Stimulated activated CD4-positive, alpha-beta T cell treated with anti-CD3 and anti-CD28 coated beads, Interleukin-1b, Interleukin-23, amount 100 ng/mL, for 48 hours (primary cell): ENCODE data around the gene NSMF.
"Not testable (repeated sequence)": the region's sequence is repeated elsewhere in the genome, so short reads cannot be mapped to it uniquely, and the experiment has no call there.

Experiments used
- DNase-seq: peaks from one replicate; pipeline ENCODE4 v3.0.0-alpha.2; 2020

Gene NSMF

DNA sequence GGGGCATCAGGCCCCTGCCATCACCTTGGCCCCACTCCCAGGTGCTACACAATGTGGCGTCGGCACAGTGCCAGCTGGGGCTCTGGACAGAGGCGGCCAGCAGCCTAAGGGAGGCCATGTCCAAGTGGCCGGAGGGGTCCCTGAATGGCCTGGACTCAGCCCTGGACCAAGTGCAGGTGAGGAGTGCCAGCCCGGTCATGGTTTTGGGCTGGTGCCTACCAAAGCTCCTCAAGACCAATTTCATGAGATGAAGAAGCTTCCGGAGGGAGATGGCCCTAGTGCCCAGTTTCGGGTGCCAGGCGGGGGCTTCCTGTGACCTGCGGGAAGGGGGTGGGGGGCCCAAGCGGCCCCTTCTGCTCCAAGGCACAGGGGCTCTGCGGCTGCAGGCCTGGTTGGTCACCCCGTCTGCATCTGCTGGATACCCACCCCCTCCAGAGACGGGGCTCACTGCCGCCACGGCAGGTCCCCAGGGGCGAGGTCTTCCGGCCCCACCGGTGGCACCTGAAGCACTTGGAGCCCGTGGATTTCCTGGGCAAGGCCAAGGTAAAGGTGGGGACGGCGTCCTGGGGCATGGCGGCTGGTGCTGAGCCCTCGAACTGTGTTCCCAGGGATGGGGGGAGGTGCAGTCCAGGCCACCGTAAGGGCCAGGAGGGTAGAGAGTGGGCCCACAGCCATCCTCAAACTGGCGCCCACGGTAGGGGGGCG, 30.1 kb downstream of the NSMF start:
- DNase-seq, result no peak

- no peak for DNase-seq
Measured at GRCh38 chr9:137428311-137428630, 30.9 kb downstream of the NSMF start.

GRCh38 chr9:137427454-137428310, 31.5 kb downstream of the NSMF start:
- DNase-seq, result no peak

GRCh38 chr9:137426018-137426681, 33.0 kb downstream of the NSMF start:
- DNase-seq, result no peak

GRCh38 chr9:137423514-137424291, 35.4 kb downstream of the NSMF start:
- DNase-seq, result no peak

GRCh38 chr9:137422604-137423513, 36.3 kb downstream of the NSMF start, which contains the start of the genes EXD3 and NOXA1:
Gene EXD3 (minus strand): TSS chr9:137423162. CDS start chr9:137395357, 27,805 bp downstream.
Gene NOXA1 (plus strand): TSS chr9:137423393. CDS start chr9:137423530, 137 bp downstream.
- DNase-seq, result peak; percentile 95

DNA sequence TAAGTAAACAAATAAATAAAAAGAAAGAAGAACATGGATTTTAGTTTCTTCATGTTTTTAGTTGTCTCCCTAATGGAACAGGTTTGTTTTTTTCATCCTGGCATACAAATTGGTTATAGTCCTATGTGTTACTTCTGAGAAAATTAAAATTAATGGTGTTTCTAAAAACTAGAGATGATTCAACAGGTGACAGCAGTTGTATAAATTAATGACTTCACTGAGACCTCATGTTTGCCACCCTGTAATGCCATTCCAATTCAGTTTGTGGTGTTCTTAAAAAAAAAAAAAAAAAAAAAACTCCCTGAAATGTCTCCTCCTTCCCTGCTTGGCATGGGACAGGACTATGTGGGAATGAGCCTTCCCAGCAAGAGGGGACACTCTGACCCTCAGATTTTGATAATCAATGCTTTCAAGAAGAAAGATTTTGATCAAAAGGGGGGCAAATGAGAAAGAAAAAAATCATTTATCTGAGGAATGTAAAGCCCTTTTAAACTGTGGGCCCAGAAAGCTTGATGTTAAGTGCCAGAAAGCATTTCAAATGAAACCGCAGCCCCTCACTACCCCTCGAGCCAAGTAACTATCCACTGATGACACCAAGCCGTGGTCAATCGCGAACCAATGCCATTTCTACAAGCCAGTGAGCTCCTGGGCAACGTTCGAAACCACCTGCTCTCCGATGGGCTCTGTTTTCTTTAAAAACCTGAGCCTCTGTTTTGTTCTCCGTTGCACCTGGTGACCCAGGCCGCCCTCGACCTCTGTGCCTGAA, 37.1 kb downstream of the NSMF start:
- DNase-seq, result no peak

- no peak for DNase-seq
Measured at GRCh38 chr9:137417161-137418021, 41.7 kb downstream of the NSMF start.

DNA sequence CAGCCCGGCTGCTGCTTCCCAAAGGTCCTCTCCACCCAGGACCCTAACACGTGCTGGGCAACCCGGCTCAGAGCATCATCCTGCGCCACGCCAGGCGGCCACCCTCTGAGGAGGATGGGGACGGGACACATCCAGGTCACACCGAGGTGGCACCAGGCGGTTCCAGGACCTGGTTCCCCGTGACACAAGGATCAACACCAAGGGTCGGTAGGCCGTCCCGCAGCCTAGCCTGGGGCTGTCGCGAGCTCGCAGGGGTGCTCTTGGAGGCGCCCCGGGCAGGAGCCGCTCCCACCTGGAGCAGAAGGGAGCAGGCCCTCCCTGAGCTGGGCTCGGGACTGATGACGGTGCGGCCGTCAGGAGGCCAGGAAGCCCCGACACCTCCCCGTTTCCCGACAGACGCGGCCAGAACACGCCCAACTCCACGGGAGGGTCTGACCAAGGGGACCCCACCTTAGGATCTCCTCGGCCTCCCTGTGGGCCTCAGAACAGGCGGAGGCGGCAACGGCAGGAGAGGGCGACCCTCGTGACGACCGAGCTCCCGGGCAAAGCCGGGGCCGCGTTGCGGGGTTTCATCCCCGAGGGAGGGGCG, 42.5 kb downstream of the NSMF start:
- DNase-seq, result no peak

- no peak for DNase-seq
Measured at GRCh38 chr9:137416006-137416562, 43.0 kb downstream of the NSMF start.

DNA sequence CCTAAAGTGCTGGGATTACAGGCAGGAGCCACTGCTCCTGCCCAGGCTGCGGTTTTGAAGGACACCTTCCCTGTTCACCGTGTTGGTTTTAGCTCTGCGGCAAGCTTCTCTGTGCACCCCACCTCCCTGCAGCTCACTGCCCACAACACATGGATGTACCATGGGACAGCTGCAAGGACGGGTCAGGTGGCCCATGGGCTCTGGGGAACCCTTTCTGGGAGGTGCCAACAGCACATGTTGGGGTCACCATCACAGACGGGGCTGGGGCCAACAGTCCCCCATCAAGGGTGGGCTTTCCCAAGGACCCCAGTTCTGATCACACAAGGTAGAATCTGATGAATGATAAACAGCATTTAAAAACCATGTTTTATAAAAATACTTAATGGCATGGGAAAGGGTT, 43.7 kb downstream of the NSMF start:
- no peak for DNase-seq

- no peak for DNase-seq
Measured at GRCh38 chr9:137412431-137412830, 46.7 kb downstream of the NSMF start.

- peak; percentile 46 for DNase-seq
Measured at GRCh38 chr9:137411645-137412380, 47.3 kb downstream of the NSMF start.

DNA sequence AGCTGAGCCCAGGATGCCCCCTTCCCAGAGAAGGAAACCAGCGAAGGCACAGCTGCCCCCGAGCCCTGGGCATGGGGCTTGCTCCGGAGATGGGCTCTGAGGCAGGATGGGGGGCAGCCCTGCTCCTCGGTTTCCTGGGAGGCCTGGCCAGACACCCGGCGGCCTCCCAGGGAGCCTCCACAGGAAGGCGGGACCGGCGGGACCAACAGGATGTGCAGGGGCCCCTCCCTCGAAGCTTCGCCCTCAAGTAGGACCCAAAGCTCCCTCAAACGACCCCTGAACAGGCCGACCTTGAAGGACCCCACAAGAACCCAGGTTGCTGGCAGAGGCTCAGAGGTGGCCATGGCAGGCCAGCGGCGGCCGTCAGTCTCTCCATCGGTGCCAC, 47.9 kb downstream of the NSMF start:
- no peak for DNase-seq

DNA sequence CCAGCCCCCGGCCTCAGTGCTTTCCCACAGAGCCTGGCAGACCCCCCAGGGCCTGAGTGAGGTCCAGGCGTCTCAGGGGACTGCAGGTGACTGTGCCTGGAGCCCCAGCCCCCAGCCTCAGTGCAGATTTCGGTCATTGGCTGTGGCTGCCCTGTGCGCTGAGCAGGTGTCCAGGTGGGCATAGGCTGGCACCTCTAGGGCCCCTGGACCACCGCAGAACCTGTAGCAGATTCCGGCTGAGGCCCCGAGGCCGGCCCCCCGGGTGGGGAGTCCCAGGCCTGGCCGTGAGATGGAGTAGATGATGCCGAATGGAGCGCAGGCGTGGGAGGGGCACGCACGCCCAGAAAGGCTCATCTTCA, 48.3 kb downstream of the NSMF start:
- no peak for DNase-seq

DNA sequence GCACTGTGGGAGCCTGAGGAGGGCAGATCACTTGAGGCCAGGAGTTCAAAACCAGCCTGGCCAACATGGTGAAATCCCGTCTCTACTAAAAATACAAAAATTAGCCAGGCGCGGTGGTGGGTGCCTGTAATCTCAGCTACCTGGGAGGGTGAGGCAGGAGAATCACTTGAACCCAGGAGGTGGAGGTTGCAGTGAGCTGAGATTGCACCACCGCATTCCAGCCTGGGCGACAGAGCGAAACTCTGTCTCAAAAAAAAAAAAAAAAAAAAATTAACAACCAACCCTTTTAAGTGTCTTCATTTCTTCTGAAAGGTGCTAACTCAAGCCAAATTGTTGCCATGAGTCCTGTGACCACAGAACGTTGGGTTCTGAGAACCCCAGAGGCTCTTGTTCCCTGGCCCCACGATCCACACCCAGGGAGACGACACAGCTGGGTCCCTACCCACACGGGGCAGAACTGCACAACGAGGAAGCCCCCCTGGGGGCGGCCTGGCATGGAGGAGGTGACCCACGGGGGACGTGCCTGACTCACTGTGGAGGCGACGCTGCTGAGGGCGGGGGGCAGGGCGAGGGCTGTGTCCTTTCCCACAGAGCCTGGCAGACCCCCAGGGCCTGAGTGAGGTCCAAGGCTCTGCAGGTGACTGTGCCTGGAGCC, 48.8 kb downstream of the NSMF start:
- not testable (repeated sequence) for DNase-seq

GRCh38 chr9:137409515-137409914, 49.6 kb downstream of the NSMF start:
- no peak for DNase-seq
